RWPE2 (cell line): ENCODE data around the gene PRDM16.

Experiments used
- ATAC-seq: fragments of 200-7000 bp; cut with Tn5 transposase; 3 replicates; pipeline ENCODE4 v1.9.1; 2021; ENCODE audit warnings: low read depth
- DNase-seq: peaks from one replicate; pipeline ENCODE4 v3.0.0-alpha.2; 2020; ENCODE audit warnings: low spot score
- H3K27ac ChIP-seq: fragments of 450-650 bp; 2 replicates; pipeline ENCODE4 v1.5.1; 2017; ENCODE audit warnings: mild to moderate bottlenecking; ENCODE audit not compliant: poor library complexity, severe bottlenecking
- H3K27me3 ChIP-seq: fragments of 250-450 bp; sonication (Bioruptor Pico); 2 replicates; pipeline ENCODE4 v1.5.1; 2021; ENCODE audit warnings: mild to moderate bottlenecking, moderate library complexity; ENCODE audit not compliant: insufficient read depth, poor library complexity, severe bottlenecking
- H3K36me3 ChIP-seq: fragments of 250-450 bp; sonication (Bioruptor Pico); 2 replicates; pipeline ENCODE4 v1.5.1; 2020; ENCODE audit warnings: low read depth, mild to moderate bottlenecking, moderate library complexity
- H3K4me1 ChIP-seq: fragments of 250-450 bp; sonication (Bioruptor Pico); 2 replicates; pipeline ENCODE4 v1.5.1; 2021; ENCODE audit warnings: mild to moderate bottlenecking, moderate library complexity; ENCODE audit not compliant: insufficient read depth, poor library complexity, severe bottlenecking
- H3K4me3 ChIP-seq: fragments of 250-450 bp; sonication (Bioruptor Pico); 2 replicates; pipeline ENCODE4 v1.5.1; 2021; ENCODE audit warnings: mild to moderate bottlenecking, moderate library complexity; ENCODE audit not compliant: severe bottlenecking
- H3K9me3 ChIP-seq: fragments of 250-450 bp; sonication (Bioruptor Pico); 2 replicates; pipeline ENCODE4 v1.5.1; 2021; ENCODE audit warnings: mild to moderate bottlenecking, moderate library complexity; ENCODE audit not compliant: severe bottlenecking
- CTCF ChIP-seq: fragments of 450-650 bp; IDR thresholded peaks from one replicate; pipeline ENCODE4 v1.5.1; 2017; ENCODE audit warnings: mild to moderate bottlenecking, moderate library complexity; ENCODE audit not compliant: poor library complexity, severe bottlenecking

Gene PRDM16

GRCh38 chr1:3428899-3429298 is 359.9 kb downstream of the PRDM16 start:
- no peaks in the 10 kb centered on the region for H3K36me3 ChIP-seq
- H3K27me3 ChIP-seq = no peaks in the 10 kb centered on the region
- no peaks in the 10 kb centered on the region for H3K4me1 ChIP-seq
- H3K9me3 ChIP-seq = no peaks in the 10 kb centered on the region
- no peak overlapping the region for H3K4me3 ChIP-seq
- no peak for DNase-seq
- H3K27ac ChIP-seq = no peak overlapping the region
- no peak for TF ChIP-seq CTCF
- no peak for ATAC-seq

- DNase-seq (no peak), ATAC-seq (no peak)
- Histone ChIP-seq H3K36me3 (no peaks in the 10 kb centered on the region), H3K4me3 (no peak overlapping the region), H3K4me1 (no peaks in the 10 kb centered on the region), H3K27me3 (no peaks in the 10 kb centered on the region), H3K9me3 (no peaks in the 10 kb centered on the region), H3K27ac (no peak overlapping the region)
- no peak for TF ChIP-seq CTCF
Observed at GRCh38 chr1:3429320-3429719, 360.3 kb downstream of the PRDM16 start.

- no peak for ATAC-seq
- Histone ChIP-seq H3K27ac (no peak overlapping the region), H3K4me1 (no peaks in the 10 kb centered on the region), H3K27me3 (peaks cover 1% of the 10 kb centered on the region), H3K4me3 (no peak overlapping the region), H3K36me3 (no peaks in the 10 kb centered on the region), H3K9me3 (no peaks in the 10 kb centered on the region)
- DNase-seq = no peak
- TF ChIP-seq CTCF = no peak
Observed at GRCh38 chr1:3429766-3430165, 360.8 kb downstream of the PRDM16 start.

- Histone ChIP-seq H3K4me1 (no peaks in the 10 kb centered on the region), H3K27me3 (peaks cover 7% of the 10 kb centered on the region), H3K4me3 (no peak overlapping the region), H3K36me3 (no peaks in the 10 kb centered on the region), H3K27ac (no peak overlapping the region), H3K9me3 (no peaks in the 10 kb centered on the region)
- TF ChIP-seq CTCF = no peak
- no peak for ATAC-seq
- DNase-seq = no peak
Observed at GRCh38 chr1:3430406-3430805, 361.4 kb downstream of the PRDM16 start.

DNA sequence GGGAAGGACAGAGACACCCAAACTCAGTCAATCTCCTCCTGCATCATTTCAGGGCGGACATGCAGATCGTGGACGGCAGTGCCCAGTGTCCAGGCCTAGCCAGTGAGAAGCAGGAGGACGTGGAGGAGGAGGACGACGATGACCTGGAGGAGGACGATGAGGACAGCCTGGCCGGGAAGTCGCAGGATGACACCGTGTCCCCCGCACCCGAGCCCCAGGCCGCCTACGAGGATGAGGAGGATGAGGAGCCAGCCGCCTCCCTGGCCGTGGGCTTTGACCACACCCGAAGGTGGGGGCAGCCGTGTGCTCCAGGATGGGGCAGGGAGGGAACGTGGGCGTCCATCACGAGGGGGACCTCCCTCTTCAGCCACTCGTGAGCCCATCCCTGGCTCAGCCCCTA is 361.8 kb downstream of the PRDM16 start:
- H3K4me1 ChIP-seq = no peaks in the 10 kb centered on the region
- H3K27ac ChIP-seq = no peak overlapping the region
- no peaks in the 10 kb centered on the region for H3K36me3 ChIP-seq
- peaks cover 12% of the 10 kb centered on the region for H3K27me3 ChIP-seq
- ATAC-seq (no peak), DNase-seq (no peak)
- H3K9me3 ChIP-seq = no peaks in the 10 kb centered on the region
- no peak overlapping the region for H3K4me3 ChIP-seq
- TF ChIP-seq CTCF = no peak
